H1 (cell line): ENCODE results near the gene MVK. TPM values are rescaled to one million over a fixed set of nuclear protein-coding genes. Genes with fewer than 3 reads are reported as not detected.

ENCODE experiments used
- CTCF ChIA-PET: fragments of 300-600 bp; sonication (Branson Sonifier 250); formaldehyde crosslinking; loops from one replicate; lab custom pipeline; 2021; ENCODE audit not compliant: partially characterized antibody; lab: Charles Lee
- POLR2A ChIA-PET: fragments of 300-600 bp; sonication (Branson Sonifier 250); formaldehyde crosslinking; loops from one replicate; lab custom pipeline; 2021; ENCODE audit warnings: inconsistent platforms; ENCODE audit not compliant: partially characterized antibody; lab: Charles Lee
- DNase-seq, 2 experiments: peaks; one replicate each; pipeline versions ENCODE4 v3.0.0 to v3.0.0-alpha.2; 2010 to 2022; ENCODE audit warnings: low spot score in 2 of 2, low read depth in 1 of 2, mixed read lengths in 1 of 2
- FAIRE-seq: peaks from 2 replicates; lab custom pipeline; 2011; peaks lifted over from hg19 to GRCh38; lab: Jason Lieb, UNC
- H2AFZ ChIP-seq: 2 replicates; pipeline ENCODE4 v1.8.1; 2012; ENCODE audit warnings: low read length, inconsistent platforms
- H2AK5ac ChIP-seq: 2 replicates; pipeline ENCODE4 v1.6.1; 2013; ENCODE audit warnings: low read depth, low read length
- H2BK120ac ChIP-seq: replicated peaks from 2 replicates; pipeline ENCODE3; 2013; ENCODE audit warnings: low read depth, low read length, inconsistent platforms
- H2BK12ac ChIP-seq: 2 replicates; pipeline ENCODE4 v1.6.1; 2013; ENCODE audit warnings: low read depth, low read length
- H2BK15ac ChIP-seq: 2 replicates; pipeline ENCODE4 v1.6.1; 2013; ENCODE audit warnings: low read length
- H2BK20ac ChIP-seq: 2 replicates; pipeline ENCODE4 v1.6.1; 2013; ENCODE audit warnings: low read length
- H2BK5ac ChIP-seq: 2 replicates; pipeline ENCODE4 v1.6.1; 2013; ENCODE audit warnings: low read depth, low read length
- H3K14ac ChIP-seq: 2 replicates; pipeline ENCODE4 v1.6.1; 2013; ENCODE audit warnings: inconsistent platforms; ENCODE audit not compliant: insufficient read length
- H3K18ac ChIP-seq: 2 replicates; pipeline ENCODE4 v1.6.1; 2013; ENCODE audit warnings: low read length; ENCODE audit errors: extremely low read depth
- H3K23ac ChIP-seq: 2 replicates; pipeline ENCODE4 v1.6.1; 2013; ENCODE audit warnings: inconsistent platforms; ENCODE audit not compliant: insufficient read length
- H3K23me2 ChIP-seq: 2 replicates; pipeline ENCODE4 v1.6.1; 2013; ENCODE audit warnings: low read depth, low read length
- H3K27ac ChIP-seq: 2 replicates; pipeline ENCODE4 v1.6.1; 2011; ENCODE audit warnings: low read depth, low read length, inconsistent platforms
- H3K27me3 ChIP-seq, 4 experiments: replicated peaks in 1 of 4; 1 replicate in 1 of 4; 2 replicates in 3 of 4; pipeline versions ENCODE4 v1.6.1 to v1.8.1; 2011 to 2013; ENCODE audit warnings: low read length in 3 of 4, mild to moderate bottlenecking in 3 of 4, inconsistent platforms in 2 of 4, mixed read lengths in 2 of 4, moderate library complexity in 1 of 4; ENCODE audit not compliant: control insufficient read depth in 3 of 4, insufficient read depth in 3 of 4; ENCODE audit errors: extremely low read depth in 1 of 4
- H3K36me3 ChIP-seq, 4 experiments: 2 replicates each; pipeline versions ENCODE4 v1.6.1 to v1.8.1; 2011 to 2013; ENCODE audit warnings: mild to moderate bottlenecking in 4 of 4, low read length in 3 of 4, moderate library complexity in 2 of 4, control low read depth in 1 of 4, inconsistent platforms in 1 of 4; ENCODE audit not compliant: insufficient read depth in 4 of 4, control insufficient read depth in 2 of 4
- H3K4ac ChIP-seq: replicated peaks from 2 replicates; pipeline ENCODE3; 2013; ENCODE audit warnings: low read length, low read depth, mixed read lengths, inconsistent platforms; ENCODE audit not compliant: insufficient read length
- H3K4me1 ChIP-seq, 4 experiments: replicated peaks in 1 of 4; 1 replicate in 1 of 4; 2 replicates in 3 of 4; pipeline versions ENCODE4 v1.6.1 to v1.8.1; 2011 to 2013; ENCODE audit warnings: low read length in 3 of 4, inconsistent platforms in 2 of 4, mixed read lengths in 1 of 4; ENCODE audit not compliant: insufficient read depth in 4 of 4, control insufficient read depth in 3 of 4
- H3K4me2 ChIP-seq, 2 experiments: 2 replicates each; pipeline versions ENCODE4 v1.6.1 to v1.8.1; 2011 to 2013; ENCODE audit warnings: low read depth in 2 of 2, low read length in 2 of 2, control low read depth in 1 of 2, inconsistent platforms in 1 of 2, mild to moderate bottlenecking in 1 of 2; ENCODE audit not compliant: insufficient read depth in 1 of 2
- H3K4me3 ChIP-seq, 4 experiments: fragments of 200-600, 300-600 bp in 1 of 4; sonication (generic), shearing (Covaris generic), sonication (Bioruptor Twin) in 1 of 4; 2 replicates each; pipeline versions ENCODE4 v1.5.1 to v1.8.1; 2011 to 2016; ENCODE audit warnings: low read length in 4 of 4, low read depth in 3 of 4, control low read depth in 2 of 4, inconsistent platforms in 2 of 4, mild to moderate bottlenecking in 2 of 4, mixed read lengths in 1 of 4, moderate library complexity in 1 of 4; ENCODE audit not compliant: insufficient read depth in 2 of 4; ENCODE audit errors: extremely low read depth in 1 of 4
- H3K56ac ChIP-seq: replicated peaks from 2 replicates; pipeline ENCODE3; 2013; ENCODE audit warnings: low read depth, mild to moderate bottlenecking, mixed read lengths, low read length, inconsistent platforms; ENCODE audit not compliant: insufficient read length
- H3K79me1 ChIP-seq: 2 replicates; pipeline ENCODE4 v1.6.1; 2013; ENCODE audit warnings: low read depth, low read length, control low read depth
- H3K79me2 ChIP-seq, 2 experiments: 2 replicates each; pipeline versions ENCODE4 v1.6.1 to v1.8.1; 2012 to 2013; ENCODE audit warnings: low read length in 2 of 2, mild to moderate bottlenecking in 2 of 2, inconsistent platforms in 1 of 2; ENCODE audit not compliant: insufficient read depth in 2 of 2, control insufficient read depth in 1 of 2
- H3K9ac ChIP-seq, 4 experiments: replicated peaks in 1 of 4; 1 replicate in 1 of 4; 2 replicates in 3 of 4; pipeline versions ENCODE4 v1.6.1 to v1.8.1; 2011 to 2013; ENCODE audit warnings: low read depth in 3 of 4, low read length in 3 of 4, control low read depth in 2 of 4, mild to moderate bottlenecking in 2 of 4, moderate library complexity in 2 of 4, inconsistent platforms in 1 of 4; ENCODE audit errors: extremely low read depth in 1 of 4
- H3K9me3 ChIP-seq, 2 experiments: 2 replicates each; pipeline versions ENCODE4 v1.6.1 to v1.8.1; 2012 to 2013; ENCODE audit warnings: mild to moderate bottlenecking in 2 of 2, moderate library complexity in 2 of 2, control low read depth in 1 of 2, inconsistent platforms in 1 of 2, low read depth in 1 of 2, low read length in 1 of 2, mixed read lengths in 1 of 2; ENCODE audit not compliant: insufficient read depth in 2 of 2
- H4K20me1 ChIP-seq, 2 experiments: replicated peaks in 1 of 2; 2 replicates each; pipeline versions ENCODE3 to v1.8.1; 2011 to 2013; ENCODE audit warnings: inconsistent platforms in 2 of 2, low read length in 2 of 2, mild to moderate bottlenecking in 1 of 2; ENCODE audit not compliant: insufficient read depth in 2 of 2, control insufficient read depth in 1 of 2
- H4K5ac ChIP-seq: 2 replicates; pipeline ENCODE4 v1.6.1; 2013; ENCODE audit warnings: low read length, low read depth, mixed read lengths, inconsistent platforms; ENCODE audit not compliant: insufficient read length
- H4K8ac ChIP-seq: 2 replicates; pipeline ENCODE4 v1.8.0; 2013; ENCODE audit warnings: mild to moderate bottlenecking, moderate library complexity, low read length, inconsistent platforms; ENCODE audit not compliant: insufficient read depth; ENCODE audit errors: extremely low read depth
- H4K91ac ChIP-seq: replicated peaks from 2 replicates; pipeline ENCODE3; 2013; ENCODE audit warnings: low read length, mixed read lengths, inconsistent platforms; ENCODE audit not compliant: insufficient read length
- CHD1 ChIP-seq: IDR thresholded peaks from 2 replicates; pipeline ENCODE4 v1.6.1; 2012; ENCODE audit warnings: low read depth, low read length, improper control_type of control experiment
- EGR1 ChIP-seq: IDR thresholded peaks from 2 replicates; pipeline ENCODE4 v1.6.1; 2011; ENCODE audit warnings: low read depth, low read length, borderline replicate concordance
- FOSL1 ChIP-seq: IDR thresholded peaks from 2 replicates; pipeline ENCODE4 v1.6.1; 2011; ENCODE audit warnings: mild to moderate bottlenecking, low read depth, low read length, moderate library complexity; ENCODE audit not compliant: insufficient read depth
- GABPA ChIP-seq: IDR thresholded peaks from 2 replicates; pipeline ENCODE4 v1.6.1; 2011; ENCODE audit warnings: mild to moderate bottlenecking, low read length, moderate library complexity, borderline replicate concordance; ENCODE audit not compliant: insufficient read depth
- SP1 ChIP-seq: IDR thresholded peaks from 2 replicates; pipeline ENCODE4 v1.6.1; 2011; ENCODE audit warnings: low read depth, low read length
- SRF ChIP-seq: IDR thresholded peaks from 2 replicates; pipeline ENCODE4 v1.6.1; 2011; ENCODE audit warnings: mild to moderate bottlenecking, low read depth, low read length, moderate library complexity
- SUZ12 ChIP-seq: fragments of 200-600 bp; sonication (generic); IDR thresholded peaks from 2 replicates; pipeline ENCODE4 v1.6.1; 2012; ENCODE audit warnings: mild to moderate bottlenecking, inconsistent platforms, low read length, moderate library complexity, mixed read lengths
- WGBS, 2 experiments: shearing (Covaris generic) in 1 of 2; methylation state at CpG; one replicate each; pipeline versions ENCODE4 v1.1.6 to v1.1.7; 2013 to 2015; ENCODE audit warnings: low lambda C conversion rate in 2 of 2, mixed read lengths in 2 of 2, inconsistent platforms in 1 of 2, low coverage in 1 of 2, missing lambda C conversion rate in 1 of 2; ENCODE audit not compliant: insufficient replicate concordance in 2 of 2, insufficient coverage in 1 of 2, insufficient read length in 1 of 2; ENCODE audit errors: extremely low coverage in 1 of 2, missing lambda C conversion rate in 1 of 2; 5-methylcytosine and 5-hydroxymethylcytosine counted together
- polyA plus RNA-seq, 7 experiments: library from polyadenylated mRNA; depleted of rRNA in 3 of 7; stranded (reverse) in 5 of 7; unstranded in 2 of 7; fragments of >200 nt in 5 of 7; fragments of 200-250 nt in 2 of 7; gene quantifications; 1 replicate in 5 of 7; 2 replicates in 1 of 7; 4 replicates in 1 of 7; pipeline versions ENCODE4 v1.2.1 to v1.2.3, GENCODE V29; 2011 to 2013; ENCODE audit warnings: missing spikeins in 2 of 7, mixed read lengths in 2 of 7
- total RNA-seq: library from RNA; stranded (reverse); fragmentation: NEBNext Ultra II Directional; extraction: Animal tissue kit (Norgen Biotek cat#: 25700); gene quantifications from 2 replicates; pipeline ENCODE4 v1.2.1, GENCODE V29; 2021
- TF ChIP-seq, protein P1 (sequence below): IDR thresholded peaks from 2 replicates; pipeline ENCODE4 v1.6.1; 2012; ENCODE audit warnings: inconsistent platforms
- TF ChIP-seq, protein P2 (sequence below): IDR thresholded peaks from 2 replicates; pipeline ENCODE4 v1.6.1; 2012; ENCODE audit warnings: low read length, inconsistent platforms

Gene MVK
- total and polyA plus RNA-seq, 2 of the 8 experiments (the other 6 are each of a cell fraction or from before 2014, with no cell fraction given), result 15.7 to 20.9 TPM

DNA sequence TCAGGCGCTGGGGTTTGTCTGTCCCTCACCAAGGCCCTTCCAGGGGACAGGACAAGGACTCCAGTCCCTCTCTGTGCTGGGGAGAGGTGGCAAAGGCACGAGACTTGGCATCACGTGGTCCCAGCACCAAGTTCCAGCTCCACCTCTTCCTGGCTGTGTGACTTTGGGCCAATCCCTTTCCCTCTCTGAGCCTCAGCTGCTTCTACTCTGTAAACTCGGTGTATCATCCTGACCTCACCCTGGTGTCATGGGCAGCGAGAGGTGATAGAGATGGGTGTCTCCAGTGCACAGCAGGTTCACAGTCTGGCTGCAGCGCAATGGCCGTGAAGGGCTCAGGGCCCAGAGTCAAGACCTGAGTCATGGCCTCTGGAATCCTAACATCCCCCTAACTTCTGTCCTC lies 54.0 kb downstream of the MVK start:
- ChIA-PET POLR2A (no interaction called here), CTCF (interaction anchor here (1.0 to 1.5 kb wide), 2 partner anchors 15 to 143 kb away, joined by 4 to 7 read pairs; no protein-coding TSS in a partner anchor)
- H2BK120ac ChIP-seq, result peak overlapping the region; percentile 33

More for the DNA sequence above, 54.0 kb downstream of the MVK start:
- Histone ChIP-seq H3K4me2 (no peak overlapping the region), H3K9me3 (no peaks in the 10 kb centered on the region), H2BK15ac (peak overlapping the region; percentile 92; the same call in 1 of the 2 replicates), H3K4ac (no peak overlapping the region), H4K20me1 (peaks cover 0 to 3% of the 10 kb centered on the region in 2 experiments), H3K27ac (no peak overlapping the region), H3K14ac (no peak overlapping the region)
- TF ChIP-seq SRF (no peak), SP1 (no peak), FOSL1 (no peak), GABPA (no peak), SUZ12 (no peak), EGR1 (no peak), CHD1 (no peak)
- TF ChIP-seq, protein P1, sequence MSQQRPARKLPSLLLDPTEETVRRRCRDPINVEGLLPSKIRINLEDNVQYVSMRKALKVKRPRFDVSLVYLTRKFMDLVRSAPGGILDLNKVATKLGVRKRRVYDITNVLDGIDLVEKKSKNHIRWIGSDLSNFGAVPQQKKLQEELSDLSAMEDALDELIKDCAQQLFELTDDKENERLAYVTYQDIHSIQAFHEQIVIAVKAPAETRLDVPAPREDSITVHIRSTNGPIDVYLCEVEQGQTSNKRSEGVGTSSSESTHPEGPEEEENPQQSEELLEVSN, result no peak
- TF ChIP-seq, protein P2, sequence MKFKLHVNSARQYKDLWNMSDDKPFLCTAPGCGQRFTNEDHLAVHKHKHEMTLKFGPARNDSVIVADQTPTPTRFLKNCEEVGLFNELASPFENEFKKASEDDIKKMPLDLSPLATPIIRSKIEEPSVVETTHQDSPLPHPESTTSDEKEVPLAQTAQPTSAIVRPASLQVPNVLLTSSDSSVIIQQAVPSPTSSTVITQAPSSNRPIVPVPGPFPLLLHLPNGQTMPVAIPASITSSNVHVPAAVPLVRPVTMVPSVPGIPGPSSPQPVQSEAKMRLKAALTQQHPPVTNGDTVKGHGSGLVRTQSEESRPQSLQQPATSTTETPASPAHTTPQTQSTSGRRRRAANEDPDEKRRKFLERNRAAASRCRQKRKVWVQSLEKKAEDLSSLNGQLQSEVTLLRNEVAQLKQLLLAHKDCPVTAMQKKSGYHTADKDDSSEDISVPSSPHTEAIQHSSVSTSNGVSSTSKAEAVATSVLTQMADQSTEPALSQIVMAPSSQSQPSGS, result no peak
- TF ChIP-seq, all 59 proteins: peak for 0
- no peak overlapping the region for H3K23ac ChIP-seq
- H3K4me3 ChIP-seq, result no peak overlapping the region
- no peak overlapping the region for H2BK20ac ChIP-seq
- no peak for FAIRE-seq
- H3K23me2 ChIP-seq, result no peaks in the 10 kb centered on the region; the same call in 1 of the 2 replicates
- no peak overlapping the region for H3K18ac ChIP-seq
- no peak for DNase-seq
- no peaks in the 10 kb centered on the region for H3K36me3 ChIP-seq
- no peak overlapping the region for H2AFZ ChIP-seq
- no peak overlapping the region for H4K8ac ChIP-seq
- WGBS, 2 experiments, result 90% methylated on average over 7 of the region's 7 CpGs; no CpG with 5 or more reads in 1 of the 2 experiments
- H2BK5ac ChIP-seq, result no peak overlapping the region
- H3K9ac ChIP-seq, result no peak overlapping the region
- H3K79me1 ChIP-seq, result no peaks in the 10 kb centered on the region
- H3K4me1 ChIP-seq, result no peaks in the 10 kb centered on the region
- H3K27me3 ChIP-seq, result no peaks in the 10 kb centered on the region; a peak in 1 of 7 replicates
- H2BK12ac ChIP-seq, result peak overlapping the region; percentile 39; the same call in 1 of the 2 replicates
- no peak overlapping the region for H4K5ac ChIP-seq
- peak overlapping the region; percentile 81 for H4K91ac ChIP-seq
- peak overlapping the region; percentile 82; the same call in 1 of the 2 replicates for H2AK5ac ChIP-seq
- H3K56ac ChIP-seq, result no peak overlapping the region
- no peaks in the 10 kb centered on the region for H3K79me2 ChIP-seq
